Measurements from ENCODE around the gene GLG1.
"Not testable (repeated sequence)": the region's sequence is repeated elsewhere in the genome, so short reads cannot be mapped to it uniquely, and the experiment has no call there.

GRCh38 chr16:74412138-74412774 is 194.7 kb downstream of the GLG1 start:
- not testable (repeated sequence) for TF ChIP-seq CTCF, POLR2A (IDR thresholded peaks at IDR 0.05)
